H1 (cell line): ENCODE data around the gene MTG1. TPM values are rescaled to one million over a fixed set of nuclear protein-coding genes. Genes with fewer than 3 reads are reported as not detected.

Source experiments
- CTCF ChIA-PET: fragments of 300-600 bp; sonication (Branson Sonifier 250); formaldehyde crosslinking; loops from one replicate; lab custom pipeline; 2021; ENCODE audit not compliant: partially characterized antibody; lab: Charles Lee
- POLR2A ChIA-PET: fragments of 300-600 bp; sonication (Branson Sonifier 250); formaldehyde crosslinking; loops from one replicate; lab custom pipeline; 2021; ENCODE audit warnings: inconsistent platforms; ENCODE audit not compliant: partially characterized antibody; lab: Charles Lee
- DNase-seq, 2 experiments: peaks; one replicate each; pipeline versions ENCODE4 v3.0.0 to v3.0.0-alpha.2; 2010 to 2022; ENCODE audit warnings: low spot score in 2 of 2, low read depth in 1 of 2, mixed read lengths in 1 of 2
- FAIRE-seq: peaks from 2 replicates; lab custom pipeline; 2011; peaks lifted over from hg19 to GRCh38; lab: Jason Lieb, UNC
- H2AFZ ChIP-seq: 2 replicates; pipeline ENCODE4 v1.8.1; 2012; ENCODE audit warnings: low read length, inconsistent platforms
- H2AK5ac ChIP-seq: 2 replicates; pipeline ENCODE4 v1.6.1; 2013; ENCODE audit warnings: low read depth, low read length
- H2BK120ac ChIP-seq: replicated peaks from 2 replicates; pipeline ENCODE3; 2013; ENCODE audit warnings: low read depth, low read length, inconsistent platforms
- H2BK12ac ChIP-seq: 2 replicates; pipeline ENCODE4 v1.6.1; 2013; ENCODE audit warnings: low read depth, low read length
- H2BK15ac ChIP-seq: 2 replicates; pipeline ENCODE4 v1.6.1; 2013; ENCODE audit warnings: low read length
- H2BK20ac ChIP-seq: 2 replicates; pipeline ENCODE4 v1.6.1; 2013; ENCODE audit warnings: low read length
- H2BK5ac ChIP-seq: 2 replicates; pipeline ENCODE4 v1.6.1; 2013; ENCODE audit warnings: low read depth, low read length
- H3K14ac ChIP-seq: 2 replicates; pipeline ENCODE4 v1.6.1; 2013; ENCODE audit warnings: inconsistent platforms; ENCODE audit not compliant: insufficient read length
- H3K18ac ChIP-seq: 2 replicates; pipeline ENCODE4 v1.6.1; 2013; ENCODE audit warnings: low read length; ENCODE audit errors: extremely low read depth
- H3K23ac ChIP-seq: 2 replicates; pipeline ENCODE4 v1.6.1; 2013; ENCODE audit warnings: inconsistent platforms; ENCODE audit not compliant: insufficient read length
- H3K23me2 ChIP-seq: 2 replicates; pipeline ENCODE4 v1.6.1; 2013; ENCODE audit warnings: low read depth, low read length
- H3K27ac ChIP-seq: 2 replicates; pipeline ENCODE4 v1.6.1; 2011; ENCODE audit warnings: low read depth, low read length, inconsistent platforms
- H3K27me3 ChIP-seq, 4 experiments: replicated peaks in 1 of 4; 1 replicate in 1 of 4; 2 replicates in 3 of 4; pipeline versions ENCODE4 v1.6.1 to v1.8.1; 2011 to 2013; ENCODE audit warnings: low read length in 3 of 4, mild to moderate bottlenecking in 3 of 4, inconsistent platforms in 2 of 4, mixed read lengths in 2 of 4, moderate library complexity in 1 of 4; ENCODE audit not compliant: control insufficient read depth in 3 of 4, insufficient read depth in 3 of 4; ENCODE audit errors: extremely low read depth in 1 of 4
- H3K36me3 ChIP-seq, 4 experiments: 2 replicates each; pipeline versions ENCODE4 v1.6.1 to v1.8.1; 2011 to 2013; ENCODE audit warnings: mild to moderate bottlenecking in 4 of 4, low read length in 3 of 4, moderate library complexity in 2 of 4, control low read depth in 1 of 4, inconsistent platforms in 1 of 4; ENCODE audit not compliant: insufficient read depth in 4 of 4, control insufficient read depth in 2 of 4
- H3K4ac ChIP-seq: replicated peaks from 2 replicates; pipeline ENCODE3; 2013; ENCODE audit warnings: low read length, low read depth, mixed read lengths, inconsistent platforms; ENCODE audit not compliant: insufficient read length
- H3K4me1 ChIP-seq, 4 experiments: replicated peaks in 1 of 4; 1 replicate in 1 of 4; 2 replicates in 3 of 4; pipeline versions ENCODE4 v1.6.1 to v1.8.1; 2011 to 2013; ENCODE audit warnings: low read length in 3 of 4, inconsistent platforms in 2 of 4, mixed read lengths in 1 of 4; ENCODE audit not compliant: insufficient read depth in 4 of 4, control insufficient read depth in 3 of 4
- H3K4me2 ChIP-seq, 2 experiments: 2 replicates each; pipeline versions ENCODE4 v1.6.1 to v1.8.1; 2011 to 2013; ENCODE audit warnings: low read depth in 2 of 2, low read length in 2 of 2, control low read depth in 1 of 2, inconsistent platforms in 1 of 2, mild to moderate bottlenecking in 1 of 2; ENCODE audit not compliant: insufficient read depth in 1 of 2
- H3K4me3 ChIP-seq, 4 experiments: fragments of 200-600, 300-600 bp in 1 of 4; sonication (generic), shearing (Covaris generic), sonication (Bioruptor Twin) in 1 of 4; 2 replicates each; pipeline versions ENCODE4 v1.5.1 to v1.8.1; 2011 to 2016; ENCODE audit warnings: low read length in 4 of 4, low read depth in 3 of 4, control low read depth in 2 of 4, inconsistent platforms in 2 of 4, mild to moderate bottlenecking in 2 of 4, mixed read lengths in 1 of 4, moderate library complexity in 1 of 4; ENCODE audit not compliant: insufficient read depth in 2 of 4; ENCODE audit errors: extremely low read depth in 1 of 4
- H3K56ac ChIP-seq: replicated peaks from 2 replicates; pipeline ENCODE3; 2013; ENCODE audit warnings: low read depth, mild to moderate bottlenecking, mixed read lengths, low read length, inconsistent platforms; ENCODE audit not compliant: insufficient read length
- H3K79me1 ChIP-seq: 2 replicates; pipeline ENCODE4 v1.6.1; 2013; ENCODE audit warnings: low read depth, low read length, control low read depth
- H3K79me2 ChIP-seq, 2 experiments: 2 replicates each; pipeline versions ENCODE4 v1.6.1 to v1.8.1; 2012 to 2013; ENCODE audit warnings: low read length in 2 of 2, mild to moderate bottlenecking in 2 of 2, inconsistent platforms in 1 of 2; ENCODE audit not compliant: insufficient read depth in 2 of 2, control insufficient read depth in 1 of 2
- H3K9ac ChIP-seq, 4 experiments: replicated peaks in 1 of 4; 1 replicate in 1 of 4; 2 replicates in 3 of 4; pipeline versions ENCODE4 v1.6.1 to v1.8.1; 2011 to 2013; ENCODE audit warnings: low read depth in 3 of 4, low read length in 3 of 4, control low read depth in 2 of 4, mild to moderate bottlenecking in 2 of 4, moderate library complexity in 2 of 4, inconsistent platforms in 1 of 4; ENCODE audit errors: extremely low read depth in 1 of 4
- H3K9me3 ChIP-seq, 2 experiments: 2 replicates each; pipeline versions ENCODE4 v1.6.1 to v1.8.1; 2012 to 2013; ENCODE audit warnings: mild to moderate bottlenecking in 2 of 2, moderate library complexity in 2 of 2, control low read depth in 1 of 2, inconsistent platforms in 1 of 2, low read depth in 1 of 2, low read length in 1 of 2, mixed read lengths in 1 of 2; ENCODE audit not compliant: insufficient read depth in 2 of 2
- H4K20me1 ChIP-seq, 2 experiments: replicated peaks in 1 of 2; 2 replicates each; pipeline versions ENCODE3 to v1.8.1; 2011 to 2013; ENCODE audit warnings: inconsistent platforms in 2 of 2, low read length in 2 of 2, mild to moderate bottlenecking in 1 of 2; ENCODE audit not compliant: insufficient read depth in 2 of 2, control insufficient read depth in 1 of 2
- H4K5ac ChIP-seq: 2 replicates; pipeline ENCODE4 v1.6.1; 2013; ENCODE audit warnings: low read length, low read depth, mixed read lengths, inconsistent platforms; ENCODE audit not compliant: insufficient read length
- H4K8ac ChIP-seq: 2 replicates; pipeline ENCODE4 v1.8.0; 2013; ENCODE audit warnings: mild to moderate bottlenecking, moderate library complexity, low read length, inconsistent platforms; ENCODE audit not compliant: insufficient read depth; ENCODE audit errors: extremely low read depth
- H4K91ac ChIP-seq: replicated peaks from 2 replicates; pipeline ENCODE3; 2013; ENCODE audit warnings: low read length, mixed read lengths, inconsistent platforms; ENCODE audit not compliant: insufficient read length
- ASH2L ChIP-seq: fragments of 200-600, 300-600 bp; sonication (generic); IDR thresholded peaks from one replicate; pipeline ENCODE4 v1.7.1; 2017; ENCODE audit warnings: low read length
- ATF3 ChIP-seq: IDR thresholded peaks from 2 replicates; pipeline ENCODE4 v1.6.1; 2011; ENCODE audit warnings: low read depth, mild to moderate bottlenecking, low read length; ENCODE audit not compliant: insufficient read depth
- BCL11A ChIP-seq, 2 experiments: IDR thresholded peaks; one replicate each; pipeline ENCODE4 v1.6.1; 2011; ENCODE audit warnings: low read depth in 2 of 2, low read length in 2 of 2, mild to moderate bottlenecking in 2 of 2
- CEBPB ChIP-seq: IDR thresholded peaks from 2 replicates; pipeline ENCODE4 v1.6.1; 2012; ENCODE audit warnings: low read depth, low read length
- CREB1 ChIP-seq: IDR thresholded peaks from 2 replicates; pipeline ENCODE4 v1.6.1; 2012; ENCODE audit warnings: inconsistent platforms
- FOSL1 ChIP-seq: IDR thresholded peaks from 2 replicates; pipeline ENCODE4 v1.6.1; 2011; ENCODE audit warnings: mild to moderate bottlenecking, low read depth, low read length, moderate library complexity; ENCODE audit not compliant: insufficient read depth
- GTF2F1 ChIP-seq: IDR thresholded peaks from 2 replicates; pipeline ENCODE4 v1.6.1; 2012; ENCODE audit warnings: low read depth, low read length, improper control_type of control experiment, borderline replicate concordance
- JUN ChIP-seq: IDR thresholded peaks from 2 replicates; pipeline ENCODE4 v1.6.1; 2011; ENCODE audit warnings: low read depth, mild to moderate bottlenecking, improper control_type of control experiment, low read length
- NRF1 ChIP-seq: IDR thresholded peaks from 2 replicates; pipeline ENCODE4 v1.6.1; 2011; ENCODE audit warnings: mild to moderate bottlenecking, low read depth, low read length, improper control_type of control experiment
- RAD21 ChIP-seq, 2 experiments: IDR thresholded peaks in 1 of 2; conservative IDR thresholded peaks in 1 of 2; 2 replicates each; pipeline ENCODE4 v1.6.1; 2011; ENCODE audit warnings: low read depth in 2 of 2, low read length in 2 of 2, improper control_type of control experiment in 1 of 2, inconsistent platforms in 1 of 2, mild to moderate bottlenecking in 1 of 2, moderate library complexity in 1 of 2
- RXRA ChIP-seq: IDR thresholded peaks from 2 replicates; pipeline ENCODE4 v1.6.1; 2011; ENCODE audit warnings: low read depth, mild to moderate bottlenecking, low read length, moderate library complexity; ENCODE audit not compliant: insufficient read depth
- WGBS, 2 experiments: shearing (Covaris generic) in 1 of 2; methylation state at CpG; one replicate each; pipeline versions ENCODE4 v1.1.6 to v1.1.7; 2013 to 2015; ENCODE audit warnings: low lambda C conversion rate in 2 of 2, mixed read lengths in 2 of 2, inconsistent platforms in 1 of 2, low coverage in 1 of 2, missing lambda C conversion rate in 1 of 2; ENCODE audit not compliant: insufficient replicate concordance in 2 of 2, insufficient coverage in 1 of 2, insufficient read length in 1 of 2; ENCODE audit errors: extremely low coverage in 1 of 2, missing lambda C conversion rate in 1 of 2; 5-methylcytosine and 5-hydroxymethylcytosine counted together
- polyA plus RNA-seq, 7 experiments: library from polyadenylated mRNA; depleted of rRNA in 3 of 7; stranded (reverse) in 5 of 7; unstranded in 2 of 7; fragments of >200 nt in 5 of 7; fragments of 200-250 nt in 2 of 7; gene quantifications; 1 replicate in 5 of 7; 2 replicates in 1 of 7; 4 replicates in 1 of 7; pipeline versions ENCODE4 v1.2.1 to v1.2.3, GENCODE V29; 2011 to 2013; ENCODE audit warnings: missing spikeins in 2 of 7, mixed read lengths in 2 of 7
- total RNA-seq: library from RNA; stranded (reverse); fragmentation: NEBNext Ultra II Directional; extraction: Animal tissue kit (Norgen Biotek cat#: 25700); gene quantifications from 2 replicates; pipeline ENCODE4 v1.2.1, GENCODE V29; 2021
- TF ChIP-seq, protein P1 (sequence below): IDR thresholded peaks from 2 replicates; pipeline ENCODE4 v1.6.1; 2012; ENCODE audit warnings: low read length, inconsistent platforms

MTG1 gene
- total and polyA plus RNA-seq, 2 of the 8 experiments (the other 6 are each of a cell fraction or from before 2014, with no cell fraction given), result 56.6 to 81.6 TPM

- Histone ChIP-seq H3K4me3 (no peak overlapping the region), H3K79me1 (peaks cover 4% of the 10 kb centered on the region; the same call in 1 of the 2 replicates), H3K9me3 (no peaks in the 10 kb centered on the region), H4K91ac (no peak overlapping the region), H3K23me2 (no peaks in the 10 kb centered on the region), H3K36me3 (peaks cover 2 to 50% (median 16%) of the 10 kb centered on the region in 4 experiments), H3K4ac (no peak overlapping the region), H3K14ac (no peak overlapping the region), H2BK15ac (no peak overlapping the region), H2BK120ac (no peak overlapping the region), H4K5ac (no peak overlapping the region), H2AFZ (no peak overlapping the region), H3K27me3 (no peaks in the 10 kb centered on the region), H3K18ac (no peak overlapping the region), H4K20me1 (peaks cover 0 to 14% of the 10 kb centered on the region in 2 experiments), H3K56ac (no peak overlapping the region), H3K4me2 (no peak overlapping the region), H2BK12ac (no peak overlapping the region), H2BK20ac (no peak overlapping the region), H3K27ac (no peak overlapping the region), H3K23ac (no peak overlapping the region), H2BK5ac (no peak overlapping the region), H3K9ac (no peak overlapping the region), H4K8ac (no peak overlapping the region), H3K4me1 (no peaks in the 10 kb centered on the region), H3K79me2 (peaks cover 3 to 55% of the 10 kb centered on the region in 2 experiments), H2AK5ac (no peak overlapping the region)
- DNase-seq (no peak), FAIRE-seq (no peak)
- WGBS, 2 experiments, result 93% methylated on average over 2 of the region's 2 CpGs; no CpG with 5 or more reads in 1 of the 2 experiments
- ChIA-PET CTCF (no interaction called here), POLR2A (interaction anchor here (1.1 kb wide), 1 partner anchor 11 kb away, joined by 3 read pairs; the partner anchor contains the start of gene MTG1)
- TF ChIP-seq FOSL1 (no peak), ATF3 (no peak), GTF2F1 (no peak), ASH2L (no peak), RAD21 (IDR thresholded peaks at IDR 0.05 in 1 of 2, conservative IDR thresholded peaks at IDR 0.05 in 1 of 2; ENCODE audit: low read depth in 2 of 2, low read length in 2 of 2) (no peak), NRF1 (no peak), JUN (no peak), BCL11A (IDR thresholded peaks at IDR 0.05; ENCODE audit: low read depth in 2 of 2, low read length in 2 of 2) (no peak), RXRA (no peak), CEBPB (no peak), CREB1 (no peak)
- TF ChIP-seq, protein P1, sequence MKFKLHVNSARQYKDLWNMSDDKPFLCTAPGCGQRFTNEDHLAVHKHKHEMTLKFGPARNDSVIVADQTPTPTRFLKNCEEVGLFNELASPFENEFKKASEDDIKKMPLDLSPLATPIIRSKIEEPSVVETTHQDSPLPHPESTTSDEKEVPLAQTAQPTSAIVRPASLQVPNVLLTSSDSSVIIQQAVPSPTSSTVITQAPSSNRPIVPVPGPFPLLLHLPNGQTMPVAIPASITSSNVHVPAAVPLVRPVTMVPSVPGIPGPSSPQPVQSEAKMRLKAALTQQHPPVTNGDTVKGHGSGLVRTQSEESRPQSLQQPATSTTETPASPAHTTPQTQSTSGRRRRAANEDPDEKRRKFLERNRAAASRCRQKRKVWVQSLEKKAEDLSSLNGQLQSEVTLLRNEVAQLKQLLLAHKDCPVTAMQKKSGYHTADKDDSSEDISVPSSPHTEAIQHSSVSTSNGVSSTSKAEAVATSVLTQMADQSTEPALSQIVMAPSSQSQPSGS, result no peak
Observed at GRCh38 chr10:133405272-133405671, 11.3 kb downstream of the MTG1 start.
